ENCODE measurements around the gene RRP15. TPM values are rescaled to one million over a fixed set of nuclear protein-coding genes. Genes with fewer than 3 reads are reported as not detected.

The RRP15 gene
- total RNA-seq, 1 donor, result 7.8 TPM

DNA sequence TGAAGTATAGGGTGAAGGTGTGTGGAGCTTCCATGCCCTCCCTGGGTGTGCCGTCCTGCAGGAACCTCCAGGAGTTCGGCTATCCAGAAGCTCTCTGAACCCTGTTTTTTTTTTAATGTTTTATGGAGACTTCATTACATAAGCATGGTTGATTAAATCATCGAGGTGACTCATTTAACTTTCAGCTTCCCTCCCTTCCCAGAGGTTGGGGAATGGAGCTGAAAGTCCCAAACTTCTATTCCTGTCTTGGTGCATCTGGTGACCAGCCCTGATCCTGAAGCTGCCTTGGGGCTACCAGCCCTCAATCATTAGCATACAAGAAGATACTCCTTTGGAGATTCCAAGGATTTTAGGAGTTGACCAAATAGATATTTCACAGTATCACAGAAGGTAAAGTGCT, 9.5 kb downstream of the RRP15 start:
- DNase-seq (ENCODE audit: low read depth), result peak; percentile 27
- TF ChIP-seq, protein P1, sequence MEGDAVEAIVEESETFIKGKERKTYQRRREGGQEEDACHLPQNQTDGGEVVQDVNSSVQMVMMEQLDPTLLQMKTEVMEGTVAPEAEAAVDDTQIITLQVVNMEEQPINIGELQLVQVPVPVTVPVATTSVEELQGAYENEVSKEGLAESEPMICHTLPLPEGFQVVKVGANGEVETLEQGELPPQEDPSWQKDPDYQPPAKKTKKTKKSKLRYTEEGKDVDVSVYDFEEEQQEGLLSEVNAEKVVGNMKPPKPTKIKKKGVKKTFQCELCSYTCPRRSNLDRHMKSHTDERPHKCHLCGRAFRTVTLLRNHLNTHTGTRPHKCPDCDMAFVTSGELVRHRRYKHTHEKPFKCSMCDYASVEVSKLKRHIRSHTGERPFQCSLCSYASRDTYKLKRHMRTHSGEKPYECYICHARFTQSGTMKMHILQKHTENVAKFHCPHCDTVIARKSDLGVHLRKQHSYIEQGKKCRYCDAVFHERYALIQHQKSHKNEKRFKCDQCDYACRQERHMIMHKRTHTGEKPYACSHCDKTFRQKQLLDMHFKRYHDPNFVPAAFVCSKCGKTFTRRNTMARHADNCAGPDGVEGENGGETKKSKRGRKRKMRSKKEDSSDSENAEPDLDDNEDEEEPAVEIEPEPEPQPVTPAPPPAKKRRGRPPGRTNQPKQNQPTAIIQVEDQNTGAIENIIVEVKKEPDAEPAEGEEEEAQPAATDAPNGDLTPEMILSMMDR (IDR thresholded peaks at IDR 0.05; ENCODE audit: insufficient read depth, low read depth, low read length), result no peak
- H3K4me3 ChIP-seq (ENCODE audit: low read depth, low read length), result no peak overlapping the region

DNA sequence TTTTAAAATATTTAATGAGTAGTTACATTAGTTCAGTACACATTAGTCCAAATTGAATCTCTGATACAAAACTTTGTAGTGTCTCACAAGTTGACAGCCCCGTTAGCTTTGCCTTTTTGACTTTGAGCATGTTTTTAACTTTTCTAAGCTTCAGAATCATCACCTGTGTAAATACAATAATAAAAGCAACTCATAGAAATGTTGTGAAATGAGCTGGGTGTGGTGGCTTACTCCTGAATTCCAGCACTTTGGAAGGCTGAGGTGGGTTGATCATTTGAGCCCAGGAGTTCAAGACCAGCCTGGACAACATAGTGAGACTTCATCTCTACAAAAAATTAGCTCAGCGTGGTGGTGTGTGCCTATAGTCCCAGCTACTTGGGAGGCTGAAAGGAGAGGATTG, 11.1 kb downstream of the RRP15 start:
- no peak overlapping the region for H3K4me3 ChIP-seq (ENCODE audit: low read depth, low read length)
- TF ChIP-seq, protein P1 (IDR thresholded peaks at IDR 0.05; ENCODE audit: insufficient read depth, low read depth, low read length), result no peak
- no peak for DNase-seq (ENCODE audit: low read depth)

DNA sequence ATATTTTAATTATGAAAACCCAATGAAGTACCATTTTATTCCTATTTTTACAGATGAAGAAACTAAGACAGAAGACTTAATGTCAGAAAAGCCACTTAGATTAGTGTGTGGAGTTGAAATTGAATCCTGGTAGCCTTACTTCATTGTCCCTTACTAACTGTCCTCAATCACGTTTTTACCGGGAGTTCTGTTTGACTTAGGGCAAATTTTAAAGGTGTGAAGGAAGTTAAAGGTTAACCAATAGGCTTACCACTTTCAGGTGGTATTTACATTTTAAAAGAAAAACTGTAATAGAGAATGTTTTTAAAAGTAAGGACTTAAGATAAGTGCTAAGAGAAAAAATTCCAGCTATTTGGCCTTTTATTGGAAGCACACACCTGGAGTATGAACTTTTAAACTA, 12.4 kb downstream of the RRP15 start:
- no peak overlapping the region for H3K4me3 ChIP-seq (ENCODE audit: low read depth, low read length)
- TF ChIP-seq, protein P1 (IDR thresholded peaks at IDR 0.05; ENCODE audit: insufficient read depth, low read depth, low read length), result no peak
- no peak for DNase-seq (ENCODE audit: low read depth)

DNA sequence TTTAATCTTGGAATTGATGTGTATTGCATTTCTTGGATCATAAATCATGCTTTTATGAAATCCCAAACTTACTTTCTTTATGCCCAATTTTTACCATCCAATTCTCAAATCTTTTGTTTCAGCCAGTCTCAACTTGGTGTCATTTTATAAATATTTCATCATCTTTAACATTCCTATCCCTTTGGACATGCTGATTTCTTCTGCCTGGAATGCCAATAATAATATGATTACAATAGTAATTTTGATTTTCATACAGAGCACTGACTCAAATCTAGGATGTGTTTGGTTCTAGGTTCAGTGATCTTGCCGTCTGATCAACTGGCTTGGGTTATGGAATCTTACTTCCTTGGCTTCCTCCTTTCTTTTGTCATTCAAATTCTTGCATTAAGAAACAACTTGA, 12.8 kb downstream of the RRP15 start:
- no peak for DNase-seq (ENCODE audit: low read depth)
- TF ChIP-seq, protein P1 (IDR thresholded peaks at IDR 0.05; ENCODE audit: insufficient read depth, low read depth, low read length), result no peak
- H3K4me3 ChIP-seq (ENCODE audit: low read depth, low read length), result no peak overlapping the region

DNA sequence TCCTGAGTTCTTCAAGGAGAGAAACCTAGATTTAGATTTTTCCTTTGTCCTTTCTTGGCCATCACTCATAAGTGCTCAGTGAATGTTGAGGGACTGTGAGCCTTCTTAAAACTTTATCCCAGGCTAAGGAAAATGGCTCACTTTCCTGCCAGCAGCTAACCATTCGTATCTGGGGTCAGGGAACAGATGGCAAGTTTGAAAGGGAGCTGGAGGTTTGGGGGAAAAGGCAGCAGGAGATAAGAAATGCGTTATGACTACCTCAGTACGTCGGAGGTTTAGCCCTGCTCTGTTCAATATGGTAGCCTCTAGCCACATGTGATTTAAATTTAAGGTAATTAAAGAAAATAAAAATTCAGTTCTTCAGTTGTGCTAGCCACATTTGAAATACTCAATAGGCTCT, 13.3 kb downstream of the RRP15 start:
- TF ChIP-seq, protein P1 (IDR thresholded peaks at IDR 0.05; ENCODE audit: insufficient read depth, low read depth, low read length), result no peak
- no peak overlapping the region for H3K4me3 ChIP-seq (ENCODE audit: low read depth, low read length)
- no peak for DNase-seq (ENCODE audit: low read depth)

DNA sequence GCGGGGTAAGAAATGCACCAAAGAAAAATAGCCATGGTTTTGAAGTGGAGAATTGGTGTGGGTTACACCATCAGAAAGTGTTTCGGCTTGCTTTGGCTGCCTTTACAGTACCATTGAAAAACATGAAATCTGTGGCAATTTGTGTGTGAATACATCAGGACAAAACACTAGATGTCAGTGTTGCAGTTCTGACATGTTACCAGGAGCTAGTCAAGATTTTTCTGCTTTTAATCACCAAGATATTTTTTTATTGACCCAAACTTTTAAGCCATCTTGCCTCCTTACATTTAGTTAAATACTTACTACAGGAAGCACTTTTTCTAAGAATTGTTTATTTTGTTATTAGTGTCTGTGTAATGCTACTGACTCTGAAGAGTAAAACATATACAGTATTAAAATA, 14.3 kb downstream of the RRP15 start:
- no peak overlapping the region for H3K4me3 ChIP-seq (ENCODE audit: low read depth, low read length)
- TF ChIP-seq, protein P1 (IDR thresholded peaks at IDR 0.05; ENCODE audit: insufficient read depth, low read depth, low read length), result peak; percentile 59
- peak; percentile 60 for DNase-seq (ENCODE audit: low read depth)

DNA sequence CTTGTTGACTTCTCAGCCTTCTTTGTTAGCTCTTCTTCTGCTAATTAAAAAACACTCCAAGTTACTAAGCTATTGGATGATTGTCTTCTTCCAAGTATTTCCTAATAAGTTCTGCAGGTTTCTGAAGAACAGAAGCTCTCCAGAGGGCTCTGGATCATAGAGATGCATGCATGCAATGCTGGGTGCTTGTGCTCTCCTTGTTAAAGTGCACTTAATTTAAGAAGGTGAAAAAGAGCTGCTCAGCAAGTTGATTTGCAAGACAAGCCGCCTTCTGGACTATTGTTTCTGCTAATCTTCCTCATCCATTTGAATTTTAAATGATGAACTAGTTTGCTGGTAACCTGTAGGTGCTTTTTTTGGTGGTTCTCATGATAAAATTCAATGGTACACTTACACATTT, 16.1 kb downstream of the RRP15 start:
- TF ChIP-seq, protein P1 (IDR thresholded peaks at IDR 0.05; ENCODE audit: insufficient read depth, low read depth, low read length), result no peak
- DNase-seq (ENCODE audit: low read depth), result no peak

More for the DNA sequence above, 16.1 kb downstream of the RRP15 start:
- no peak overlapping the region for H3K4me3 ChIP-seq (ENCODE audit: low read depth, low read length)
